ENCODE data around the gene TJP1.

DNA sequence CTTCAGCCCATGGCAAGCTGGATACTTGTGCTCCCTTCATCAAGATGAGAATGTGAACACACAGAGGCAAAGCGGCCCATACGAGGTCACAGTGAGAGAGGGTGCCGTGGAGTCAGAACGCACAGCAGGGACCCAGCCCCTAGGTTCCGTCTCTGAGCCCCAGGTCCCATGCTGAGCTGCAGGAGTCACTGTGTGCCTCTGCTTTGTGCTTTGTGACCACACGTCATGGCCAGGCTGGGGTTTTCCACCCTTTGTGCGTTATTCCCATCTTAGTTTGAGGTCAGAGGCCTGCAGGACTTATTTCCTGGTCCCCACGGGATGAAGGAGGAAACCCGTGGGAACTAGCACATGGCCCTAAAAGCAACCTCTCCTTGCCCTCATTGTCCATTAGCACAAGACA is 140.3 kb downstream of the TJP1 start:
- TF ChIP-seq POLR2A (IDR thresholded peaks at IDR 0.05) (no peak), POLR2AphosphoS5 (IDR thresholded peaks at IDR 0.05) (no peak), EP300 (IDR thresholded peaks at IDR 0.05) (no peak)
- TF ChIP-seq, protein P1, sequence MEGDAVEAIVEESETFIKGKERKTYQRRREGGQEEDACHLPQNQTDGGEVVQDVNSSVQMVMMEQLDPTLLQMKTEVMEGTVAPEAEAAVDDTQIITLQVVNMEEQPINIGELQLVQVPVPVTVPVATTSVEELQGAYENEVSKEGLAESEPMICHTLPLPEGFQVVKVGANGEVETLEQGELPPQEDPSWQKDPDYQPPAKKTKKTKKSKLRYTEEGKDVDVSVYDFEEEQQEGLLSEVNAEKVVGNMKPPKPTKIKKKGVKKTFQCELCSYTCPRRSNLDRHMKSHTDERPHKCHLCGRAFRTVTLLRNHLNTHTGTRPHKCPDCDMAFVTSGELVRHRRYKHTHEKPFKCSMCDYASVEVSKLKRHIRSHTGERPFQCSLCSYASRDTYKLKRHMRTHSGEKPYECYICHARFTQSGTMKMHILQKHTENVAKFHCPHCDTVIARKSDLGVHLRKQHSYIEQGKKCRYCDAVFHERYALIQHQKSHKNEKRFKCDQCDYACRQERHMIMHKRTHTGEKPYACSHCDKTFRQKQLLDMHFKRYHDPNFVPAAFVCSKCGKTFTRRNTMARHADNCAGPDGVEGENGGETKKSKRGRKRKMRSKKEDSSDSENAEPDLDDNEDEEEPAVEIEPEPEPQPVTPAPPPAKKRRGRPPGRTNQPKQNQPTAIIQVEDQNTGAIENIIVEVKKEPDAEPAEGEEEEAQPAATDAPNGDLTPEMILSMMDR (IDR thresholded peaks at IDR 0.05) = no peak

Data from upper lobe of left lung (tissue), 4 donors.